Peyer's patch (tissue), 4 donors: ENCODE results near the gene HNRNPA1. TPM values are rescaled to one million over a fixed set of nuclear protein-coding genes. Genes with fewer than 3 reads are reported as not detected.

Experiments
- DNase-seq, 3 donors: peaks; one replicate each; pipeline ENCODE4 v3.0.0-alpha.2; 2017 to 2019
- H3K27ac ChIP-seq, 4 donors: fragments of 200-600 bp; sonication (generic); one replicate each; pipeline ENCODE4 v1.5.1; 2016 to 2019
- H3K27me3 ChIP-seq, 2 donors: fragments of 200-600 bp; sonication (generic); one replicate each; pipeline ENCODE4 v1.5.1; 2019
- H3K36me3 ChIP-seq, 3 donors: fragments of 200-600 bp; sonication (generic); one replicate each; pipeline ENCODE4 v1.5.1; 2016 to 2019
- H3K4me1 ChIP-seq, 4 donors: fragments of 200-600 bp; sonication (generic); one replicate each; pipeline ENCODE4 v1.5.1; 2016 to 2019
- H3K4me3 ChIP-seq, 4 donors: fragments of 200-600 bp; sonication (generic); 1 replicate in 3 of 4; 2 replicates in 1 of 4; pipeline ENCODE4 v1.5.1; 2016 to 2019; ENCODE audit warnings: mild to moderate bottlenecking in 1 of 4
- H3K9me3 ChIP-seq, 4 donors: fragments of 200-600 bp; sonication (generic); one replicate each; pipeline ENCODE4 v1.5.1; 2016 to 2019; ENCODE audit warnings: mild to moderate bottlenecking in 1 of 4
- CTCF ChIP-seq, 6 experiments: fragments of 450-650 bp in 4 of 6; fragments of 200-600 bp in 2 of 6; sonication (generic) in 1 of 6; IDR thresholded peaks; one replicate each; pipeline ENCODE4 v1.5.1; 2017 to 2019; ENCODE audit warnings: antibody characterized with exemption in 6 of 6, mild to moderate bottlenecking in 3 of 6, moderate library complexity in 1 of 6
- POLR2A ChIP-seq, 2 donors: fragments of 450-650 bp; IDR thresholded peaks; one replicate each; pipeline ENCODE4 v1.5.1; 2017; ENCODE audit warnings: antibody characterized with exemption in 2 of 2, mild to moderate bottlenecking in 2 of 2, moderate library complexity in 2 of 2
- total RNA-seq, 4 donors: library from RNA; depleted of rRNA; stranded (reverse); fragments of >200 nt; gene quantifications; one replicate each; pipeline ENCODE4 v1.1.0, GENCODE V29; 2016

The HNRNPA1 gene
- total RNA-seq, 4 donors from 2014 or later, result 198 to 703 (median 254) TPM

GRCh38 chr12:54292931-54293241, 12.4 kb downstream of the HNRNPA1 start:
- H3K27ac ChIP-seq, result no peak overlapping the region
- H3K9me3 ChIP-seq, result no peaks in the 10 kb centered on the region
- no peak overlapping the region for H3K4me3 ChIP-seq
- DNase-seq, result no peak
- H3K4me1 ChIP-seq, result peaks cover 0 to 15% (median 0%) of the 10 kb centered on the region in 4 donors
- H3K36me3 ChIP-seq, result peaks cover 0 to 7% (median 0%) of the 10 kb centered on the region in 3 donors
- TF ChIP-seq POLR2A (IDR thresholded peaks at IDR 0.05), result no peak
- no peaks in the 10 kb centered on the region for H3K27me3 ChIP-seq

GRCh38 chr12:54294152-54294952, 13.8 kb downstream of the HNRNPA1 start:
- TF ChIP-seq CTCF (IDR thresholded peaks at IDR 0.05), result peak; percentile 46 to 88 (median 73)
- TF ChIP-seq POLR2A (IDR thresholded peaks at IDR 0.05), result no peak
- no peak overlapping the region for H3K27ac ChIP-seq
- no peaks in the 10 kb centered on the region for H3K27me3 ChIP-seq
- no peaks in the 10 kb centered on the region for H3K9me3 ChIP-seq
- no peaks in the 10 kb centered on the region for H3K36me3 ChIP-seq
- H3K4me3 ChIP-seq, result no peak overlapping the region
- H3K4me1 ChIP-seq, result peaks cover 0 to 7% (median 0%) of the 10 kb centered on the region in 4 donors
- DNase-seq, result peak; percentile 55 to 85 (median 84)

- DNase-seq, result no peak
- Histone ChIP-seq H3K36me3 (no peaks in the 10 kb centered on the region), H3K27ac (no peak overlapping the region), H3K27me3 (no peaks in the 10 kb centered on the region), H3K4me3 (no peak overlapping the region), H3K9me3 (no peaks in the 10 kb centered on the region), H3K4me1 (peaks cover 0 to 7% (median 0%) of the 10 kb centered on the region in 4 donors)
- no peak for TF ChIP-seq POLR2A (IDR thresholded peaks at IDR 0.05)
- no peak for TF ChIP-seq CTCF (IDR thresholded peaks at IDR 0.05)
These were observed 14.5 kb downstream of the HNRNPA1 start for GRCh38 chr12:54294953-54295566.

GRCh38 chr12:54296393-54297099, 16.0 kb downstream of the HNRNPA1 start:
- no peak for DNase-seq
- Histone ChIP-seq H3K36me3 (no peaks in the 10 kb centered on the region), H3K4me3 (no peak overlapping the region), H3K27me3 (no peaks in the 10 kb centered on the region), H3K4me1 (peaks cover 0 to 13% (median 2%) of the 10 kb centered on the region in 4 donors), H3K9me3 (no peaks in the 10 kb centered on the region), H3K27ac (no peak overlapping the region)
- TF ChIP-seq POLR2A (IDR thresholded peaks at IDR 0.05), result no peak
- no peak for TF ChIP-seq CTCF (IDR thresholded peaks at IDR 0.05)

- Histone ChIP-seq H3K27me3 (no peaks in the 10 kb centered on the region), H3K4me3 (no peak overlapping the region), H3K36me3 (no peaks in the 10 kb centered on the region), H3K4me1 (peaks cover 0 to 12% (median 2%) of the 10 kb centered on the region in 4 donors), H3K27ac (no peak overlapping the region), H3K9me3 (no peaks in the 10 kb centered on the region)
- TF ChIP-seq CTCF (IDR thresholded peaks at IDR 0.05) (no peak), POLR2A (IDR thresholded peaks at IDR 0.05) (no peak)
- DNase-seq, result no peak
These were observed 18.4 kb downstream of the HNRNPA1 start for GRCh38 chr12:54298904-54299303.
